GM13977 (cell line): ENCODE data around the gene ANGPTL8.

ENCODE experiments used
- DNase-seq: peaks from one replicate; pipeline ENCODE4 v3.0.0; 2012; ENCODE audit warnings: low spot score
- CTCF ChIP-seq: IDR thresholded peaks from 2 replicates; pipeline ENCODE4 v1.5.1; 2012; ENCODE audit warnings: mild to moderate bottlenecking, control low read depth; ENCODE audit not compliant: insufficient read depth; ENCODE audit errors: extremely low read depth, missing control alignments
- in situ Hi-C: fragments of 300-500 bp; cut with MboI; formaldehyde crosslinking; loops from one replicate; pipeline ENCODE4 v1.12.0; 2022; ENCODE audit warnings: low sequenced_read_pairs, low pct_unique_long_range_greater_than_20kb, mixed read lengths, inconsistent platforms; ENCODE audit not compliant: unreplicated experiment

ANGPTL8 gene

GRCh38 chr19:11263726-11264125, 24.3 kb downstream of the ANGPTL8 start:
- in situ Hi-C loops, result no loop called here
- no peak for TF ChIP-seq CTCF
- DNase-seq, result no peak

- in situ Hi-C loops, result no loop called here
- no peak for DNase-seq
- no peak for TF ChIP-seq CTCF
These were observed 25.2 kb downstream of the ANGPTL8 start for GRCh38 chr19:11264452-11265176.

- in situ Hi-C loops, result no loop called here
- no peak for DNase-seq
- no peak for TF ChIP-seq CTCF
These were observed 25.9 kb downstream of the ANGPTL8 start for GRCh38 chr19:11265177-11265784.

- DNase-seq, result no peak
These were observed 26.4 kb downstream of the ANGPTL8 start for GRCh38 chr19:11265785-11266236.

GRCh38 chr19:11267316-11268085, 28.1 kb downstream of the ANGPTL8 start:
- no peak for TF ChIP-seq CTCF
- no peak for DNase-seq
- in situ Hi-C loops, result no loop called here

More at GRCh38 chr19:11265785-11266236, 26.4 kb downstream of the ANGPTL8 start:
- in situ Hi-C loops, result no loop called here
- TF ChIP-seq CTCF, result no peak

- DNase-seq, result no peak
- in situ Hi-C loops, result no loop called here
- TF ChIP-seq CTCF, result no peak
These were observed 29.4 kb downstream of the ANGPTL8 start for GRCh38 chr19:11268783-11269267.
